ENCODE data around the gene FHOD3. TPM values are rescaled to one million over a fixed set of nuclear protein-coding genes. Genes with fewer than 3 reads are reported as not detected.

FHOD3 gene
- total RNA-seq, 1 experiment from 2014 or later = 0.34 TPM

- DNase-seq (ENCODE audit: low spot score) = no peak
- Histone ChIP-seq H3K27ac (ENCODE audit: low read depth, low read length, poor library complexity, severe bottlenecking) (no peak overlapping the region), H3K4me3 (ENCODE audit: low read depth, low read length, poor library complexity, severe bottlenecking) (no peak overlapping the region), H3K9me3 (ENCODE audit: low read depth, low read length, poor library complexity, severe bottlenecking) (no peaks in the 10 kb centered on the region), H3K4me1 (ENCODE audit: insufficient read depth, low read length, poor library complexity, severe bottlenecking) (no peaks in the 10 kb centered on the region), H3K36me3 (ENCODE audit: insufficient read depth, low read length, poor library complexity, severe bottlenecking) (no peaks in the 10 kb centered on the region), H3K27me3 (replicated peaks; ENCODE audit: insufficient read depth, low read depth, low read length, poor library complexity) (peaks cover 44% of the 10 kb centered on the region)
- CTCF ChIA-PET = no interaction called here
- BruUV-seq (replicated peaks) = no TSS peak
- intact Hi-C loops (cut with micrococcal nuclease; ENCODE audit: unreplicated experiment) = no loop called here
- TF ChIP-seq EZH2 (IDR thresholded peaks at IDR 0.05; ENCODE audit: borderline replicate concordance, low read depth, low read length, poor library complexity, severe bottlenecking) (no peak), CTCF (conservative IDR thresholded peaks at IDR 0.05; ENCODE audit: low read depth, low read length) (no peak)
- POLR2A ChIA-PET (ENCODE audit: low non-redundant PET) = no interaction called here
Observed at GRCh38 chr18:36724169-36724568, 426.7 kb downstream of the FHOD3 start.

- H3K9me3 ChIP-seq (ENCODE audit: low read depth, low read length, poor library complexity, severe bottlenecking) = no peaks in the 10 kb centered on the region
- ChIA-PET CTCF (no interaction called here), POLR2A (ENCODE audit: low non-redundant PET) (no interaction called here)
- intact Hi-C loops (cut with micrococcal nuclease; ENCODE audit: unreplicated experiment) = no loop called here
- no peak overlapping the region for H3K27ac ChIP-seq (ENCODE audit: low read depth, low read length, poor library complexity, severe bottlenecking)
- no peak for TF ChIP-seq EZH2 (IDR thresholded peaks at IDR 0.05; ENCODE audit: borderline replicate concordance, low read depth, low read length, poor library complexity, severe bottlenecking)
- TF ChIP-seq CTCF (conservative IDR thresholded peaks at IDR 0.05; ENCODE audit: low read depth, low read length) = no peak
- H3K27me3 ChIP-seq (replicated peaks; ENCODE audit: insufficient read depth, low read depth, low read length, poor library complexity) = peaks cover 44% of the 10 kb centered on the region
- H3K36me3 ChIP-seq (ENCODE audit: insufficient read depth, low read length, poor library complexity, severe bottlenecking) = no peaks in the 10 kb centered on the region
- H3K4me1 ChIP-seq (ENCODE audit: insufficient read depth, low read length, poor library complexity, severe bottlenecking) = no peaks in the 10 kb centered on the region
- no peak for DNase-seq (ENCODE audit: low spot score)
- no peak overlapping the region for H3K4me3 ChIP-seq (ENCODE audit: low read depth, low read length, poor library complexity, severe bottlenecking)
- no TSS peak for BruUV-seq (replicated peaks)
Observed at GRCh38 chr18:36724591-36725001, 427.1 kb downstream of the FHOD3 start.

- no peak overlapping the region for H3K4me3 ChIP-seq (ENCODE audit: low read depth, low read length, poor library complexity, severe bottlenecking)
- ChIA-PET POLR2A (ENCODE audit: low non-redundant PET) (no interaction called here), CTCF (no interaction called here)
- no TSS peak for BruUV-seq (replicated peaks)
- H3K36me3 ChIP-seq (ENCODE audit: insufficient read depth, low read length, poor library complexity, severe bottlenecking) = no peaks in the 10 kb centered on the region
- H3K27ac ChIP-seq (ENCODE audit: low read depth, low read length, poor library complexity, severe bottlenecking) = no peak overlapping the region
- H3K4me1 ChIP-seq (ENCODE audit: insufficient read depth, low read length, poor library complexity, severe bottlenecking) = no peaks in the 10 kb centered on the region
- no peak for DNase-seq (ENCODE audit: low spot score)
- intact Hi-C loops (cut with micrococcal nuclease; ENCODE audit: unreplicated experiment) = no loop called here
- no peaks in the 10 kb centered on the region for H3K9me3 ChIP-seq (ENCODE audit: low read depth, low read length, poor library complexity, severe bottlenecking)
- peaks cover 29% of the 10 kb centered on the region for H3K27me3 ChIP-seq (replicated peaks; ENCODE audit: insufficient read depth, low read depth, low read length, poor library complexity)
- TF ChIP-seq EZH2 (IDR thresholded peaks at IDR 0.05; ENCODE audit: borderline replicate concordance, low read depth, low read length, poor library complexity, severe bottlenecking) (no peak), CTCF (conservative IDR thresholded peaks at IDR 0.05; ENCODE audit: low read depth, low read length) (no peak)
Observed at GRCh38 chr18:36728345-36728744, 430.8 kb downstream of the FHOD3 start.

All from A673 (cell line).